Stimulated activated CD8-positive, alpha-beta memory T cell treated with anti-CD3 and anti-CD28 coated beads, Interleukin-7, amount 100 ng/mL, for 4 hours (primary cell): ENCODE measurements around the gene WBP2NL.

ENCODE experiments used
- DNase-seq, 2 donors: peaks; one replicate each; pipeline ENCODE4 v3.0.0-alpha.2; 2020; ENCODE audit warnings: low read depth in 2 of 2

WBP2NL gene

GRCh38 chr22:41978732-41979131 lies 19.9 kb upstream of the WBP2NL start:
- no peak for DNase-seq

GRCh38 chr22:41979423-41980250 lies 19.0 kb upstream of the WBP2NL start:
- no peak for DNase-seq

- DNase-seq: no peak
These were observed 15.7 kb upstream of the WBP2NL start for GRCh38 chr22:41982865-41983264.

- no peak for DNase-seq
These were observed 14.8 kb upstream of the WBP2NL start for GRCh38 chr22:41983513-41984405.

GRCh38 chr22:41987276-41987675 lies 11.3 kb upstream of the WBP2NL start:
- no peak for DNase-seq

GRCh38 chr22:41989246-41989645 lies 9.3 kb upstream of the WBP2NL start:
- no peak for DNase-seq

- no peak for DNase-seq
These were observed 7.5 kb upstream of the WBP2NL start for GRCh38 chr22:41991111-41991510.

GRCh38 chr22:41992496-41992895 lies 6.1 kb upstream of the WBP2NL start:
- no peak for DNase-seq

- no peak for DNase-seq
These were observed 3.4 kb upstream of the WBP2NL start for GRCh38 chr22:41995211-41995610.

- no peak for DNase-seq
These were observed 1.8 kb upstream of the WBP2NL start for GRCh38 chr22:41996826-41997225.

GRCh38 chr22:42000466-42000865 lies 1.9 kb downstream of the WBP2NL start:
- no peak for DNase-seq

- no peak for DNase-seq
These were observed 2.5 kb downstream of the WBP2NL start for GRCh38 chr22:42001121-42001520.

GRCh38 chr22:42001706-42002105 lies 3.1 kb downstream of the WBP2NL start:
- no peak for DNase-seq

- no peak for DNase-seq
These were observed 9.3 kb downstream of the WBP2NL start for GRCh38 chr22:42007922-42008321.

GRCh38 chr22:42010778-42011177 lies 12.2 kb downstream of the WBP2NL start:
- DNase-seq: no peak

- DNase-seq: no peak
These were observed 14.8 kb downstream of the WBP2NL start for GRCh38 chr22:42013385-42013784.

GRCh38 chr22:42016111-42016510 lies 17.5 kb downstream of the WBP2NL start:
- DNase-seq: no peak

GRCh38 chr22:42018224-42018623 lies 19.6 kb downstream of the WBP2NL start:
- no peak for DNase-seq

- DNase-seq: no peak
These were observed 23.0 kb downstream of the WBP2NL start for GRCh38 chr22:42021571-42021970.

GRCh38 chr22:42022162-42022847 lies 23.7 kb downstream of the WBP2NL start:
- DNase-seq: no peak

GRCh38 chr22:42025421-42025820 lies 26.8 kb downstream of the WBP2NL start:
- DNase-seq: no peak

- DNase-seq: no peak
These were observed 28.1 kb downstream of the WBP2NL start for GRCh38 chr22:42026705-42027104.
